ENCODE measurements around the gene BCR.
"Not testable (repeated sequence)": the region's sequence is repeated elsewhere in the genome, so short reads cannot be mapped to it uniquely, and the experiment has no call there.

The BCR gene

GRCh38 chr22:23291806-23292452 is 111.6 kb downstream of the BCR start:
- no peak for DNase-seq (ENCODE audit: low read depth)

DNA sequence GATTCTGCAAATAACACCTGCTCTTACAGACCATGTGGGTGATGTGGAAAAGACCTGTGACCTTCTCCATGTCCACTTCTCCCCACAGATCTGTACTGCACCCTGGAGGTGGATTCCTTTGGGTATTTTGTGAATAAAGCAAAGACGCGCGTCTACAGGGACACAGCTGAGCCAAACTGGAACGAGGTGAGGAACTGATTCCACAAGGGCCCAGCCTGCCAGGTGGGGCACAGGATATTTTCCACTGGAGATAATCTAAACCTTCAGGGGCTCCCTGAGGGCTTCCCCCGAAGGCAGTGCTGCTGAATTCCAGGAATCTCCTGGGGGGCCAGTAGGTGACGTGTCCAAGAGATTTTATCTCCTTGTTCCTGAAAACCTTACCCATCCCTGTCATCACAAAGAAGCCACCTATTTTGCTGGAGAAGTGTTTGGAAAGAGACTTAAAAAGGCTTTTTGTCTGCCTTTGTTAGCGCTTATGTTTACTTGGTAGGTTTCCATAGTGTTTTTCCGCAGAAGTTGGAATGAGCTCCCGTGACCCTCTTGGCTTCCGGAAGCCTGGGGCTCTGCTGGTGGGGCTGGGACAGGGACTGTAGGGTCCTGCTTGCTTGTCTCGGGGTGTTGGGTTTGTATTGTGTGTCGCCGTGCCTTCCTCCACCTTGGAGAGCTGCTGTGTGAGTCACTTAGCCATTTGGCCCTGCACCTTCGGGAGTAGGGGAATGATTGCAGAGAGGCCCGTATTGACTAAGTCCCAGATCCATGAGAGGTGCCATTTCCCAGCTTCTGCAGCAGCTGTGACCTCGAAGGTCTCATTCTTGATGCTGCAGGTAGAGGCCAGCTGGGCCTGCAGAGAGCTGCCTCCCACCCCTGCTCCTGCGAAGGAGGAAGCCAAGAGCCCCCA is 112.4 kb downstream of the BCR start:
- no peak for DNase-seq (ENCODE audit: low read depth)

DNA sequence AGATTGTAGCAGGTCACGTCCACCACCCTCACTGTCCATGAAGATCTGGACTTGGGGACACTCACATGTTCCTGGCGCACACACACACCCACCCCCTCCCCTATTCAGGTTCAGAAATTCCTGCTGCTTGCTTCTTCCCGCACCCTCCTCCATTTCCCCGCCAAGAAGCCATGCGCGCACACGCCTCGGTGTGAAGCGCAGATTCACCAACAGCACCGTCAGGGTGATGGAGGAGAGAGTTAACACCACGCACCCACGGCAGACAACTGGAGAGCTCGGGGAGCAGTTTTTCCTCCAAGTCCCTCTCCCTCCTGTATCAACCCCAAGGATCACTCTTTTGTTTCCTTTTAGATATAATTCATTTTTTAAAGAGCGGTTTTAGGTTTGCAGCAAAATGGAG is 113.4 kb downstream of the BCR start:
- no peak for DNase-seq (ENCODE audit: low read depth)

- no peak for DNase-seq (ENCODE audit: low read depth)
Observed at GRCh38 chr22:23294221-23294620, 113.9 kb downstream of the BCR start.

GRCh38 chr22:23300476-23300875 is 120.2 kb downstream of the BCR start:
- no peak for DNase-seq (ENCODE audit: low read depth)

DNA sequence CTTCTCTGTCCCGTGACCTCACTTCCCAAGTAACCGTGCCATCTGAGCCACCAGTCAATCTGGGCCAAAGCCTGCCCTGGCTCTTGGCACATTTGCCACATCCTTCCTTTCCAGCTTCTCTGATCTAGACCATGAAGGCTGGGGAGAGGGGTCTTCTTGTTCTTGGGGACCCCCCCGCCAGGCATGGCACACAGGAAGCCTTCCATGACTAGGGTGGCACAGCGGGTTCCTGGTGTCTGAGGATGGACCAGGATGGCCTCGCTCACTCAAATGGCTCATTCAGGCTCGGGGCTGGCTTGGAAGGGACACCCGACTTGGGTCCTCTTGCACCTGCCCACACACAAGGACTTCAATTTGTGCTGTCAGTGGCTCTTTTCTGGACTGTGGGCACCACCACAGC is 121.3 kb downstream of the BCR start:
- no peak for DNase-seq (ENCODE audit: low read depth)

- DNase-seq (ENCODE audit: low read depth) = no peak
Observed at GRCh38 chr22:23302171-23303002, 122.1 kb downstream of the BCR start.

DNA sequence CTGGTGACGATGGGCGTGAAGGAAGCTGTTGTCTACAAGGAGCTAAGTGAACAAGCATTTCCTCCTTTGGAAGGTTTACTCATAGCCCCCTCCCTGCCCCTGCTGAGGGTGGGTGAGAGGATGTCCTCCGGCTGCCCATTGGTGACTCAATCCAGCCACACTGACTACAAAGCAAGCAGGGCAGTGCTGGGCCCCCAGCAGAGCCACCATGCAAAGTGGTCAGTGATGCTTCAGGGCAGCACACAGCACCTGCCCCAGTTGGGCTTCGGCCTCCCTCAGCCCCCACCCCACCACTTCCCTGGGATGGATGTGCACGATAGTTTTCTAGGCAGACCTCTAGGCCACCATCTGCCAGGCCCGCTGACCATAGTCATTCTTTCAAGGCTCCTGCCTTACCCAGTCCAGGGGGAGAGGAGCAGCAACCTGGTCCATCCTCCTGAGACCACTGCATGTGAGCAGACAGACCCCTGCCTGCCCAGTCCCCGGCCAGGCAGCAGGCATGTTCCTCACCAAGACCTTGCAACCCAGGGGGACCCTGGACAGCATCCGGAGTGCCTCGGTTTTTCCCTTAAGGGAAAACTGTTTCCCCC is 125.1 kb downstream of the BCR start:
- no peak for DNase-seq (ENCODE audit: low read depth)

DNA sequence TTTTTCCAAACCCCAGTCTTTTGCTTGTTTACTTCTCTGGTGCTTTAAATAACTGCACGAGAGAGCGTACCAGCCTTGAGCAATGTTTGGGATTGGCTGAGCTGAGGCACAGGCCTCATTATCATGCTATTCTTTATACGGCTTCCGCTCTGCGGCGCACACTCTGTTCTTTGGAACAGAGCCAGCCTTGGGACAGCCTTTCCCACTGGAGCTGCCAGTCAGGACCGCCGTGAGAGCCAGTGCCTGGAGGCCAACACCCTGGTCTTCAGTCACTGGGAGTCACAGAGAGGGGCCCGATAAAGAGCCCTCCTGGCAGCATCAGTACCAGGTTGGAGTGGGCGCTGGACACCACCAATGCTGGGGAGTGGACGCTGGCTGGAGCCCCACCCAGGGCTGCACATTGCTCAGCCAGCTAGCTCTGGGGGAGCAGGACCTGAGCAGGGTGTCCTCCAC is 125.6 kb downstream of the BCR start:
- no peak for DNase-seq (ENCODE audit: low read depth)

DNA sequence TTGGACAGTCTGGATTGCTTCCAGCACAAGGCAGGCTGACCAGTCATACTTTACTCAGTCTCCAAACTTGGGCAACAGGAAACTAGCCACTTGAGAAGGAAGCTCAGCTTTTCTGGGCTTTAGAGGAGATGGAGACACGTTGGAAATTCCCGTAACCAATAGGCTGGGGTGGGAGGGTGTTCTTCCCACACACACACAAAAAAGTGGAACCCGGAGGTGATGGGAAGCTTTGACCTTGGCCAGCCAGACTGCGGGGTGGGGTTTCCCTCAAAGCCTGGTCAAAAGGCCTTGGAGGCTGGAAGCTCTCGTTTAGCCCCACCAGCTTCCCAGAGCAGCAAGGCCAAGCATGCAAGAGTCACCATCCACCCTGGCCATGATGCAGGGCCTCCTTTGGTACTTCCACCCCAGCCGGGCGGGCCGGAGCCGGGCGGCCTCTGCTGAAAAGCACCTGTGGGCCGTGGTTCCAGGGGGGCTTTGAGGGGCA is 126.2 kb downstream of the BCR start:
- no peak for DNase-seq (ENCODE audit: low read depth)

GRCh38 chr22:23306926-23307325 is 126.6 kb downstream of the BCR start:
- no peak for DNase-seq (ENCODE audit: low read depth)

- DNase-seq (ENCODE audit: low read depth) = not testable (repeated sequence)
Observed at GRCh38 chr22:23307511-23307910, 127.2 kb downstream of the BCR start.

- DNase-seq (ENCODE audit: low read depth) = not testable (repeated sequence)
Observed at GRCh38 chr22:23309261-23309660, 129.0 kb downstream of the BCR start.

GRCh38 chr22:23310443-23311097 is 130.3 kb downstream of the BCR start:
- DNase-seq (ENCODE audit: low read depth) = not testable (repeated sequence)

GRCh38 chr22:23311635-23312420 is 131.5 kb downstream of the BCR start:
- DNase-seq (ENCODE audit: low read depth) = not testable (repeated sequence)

DNA sequence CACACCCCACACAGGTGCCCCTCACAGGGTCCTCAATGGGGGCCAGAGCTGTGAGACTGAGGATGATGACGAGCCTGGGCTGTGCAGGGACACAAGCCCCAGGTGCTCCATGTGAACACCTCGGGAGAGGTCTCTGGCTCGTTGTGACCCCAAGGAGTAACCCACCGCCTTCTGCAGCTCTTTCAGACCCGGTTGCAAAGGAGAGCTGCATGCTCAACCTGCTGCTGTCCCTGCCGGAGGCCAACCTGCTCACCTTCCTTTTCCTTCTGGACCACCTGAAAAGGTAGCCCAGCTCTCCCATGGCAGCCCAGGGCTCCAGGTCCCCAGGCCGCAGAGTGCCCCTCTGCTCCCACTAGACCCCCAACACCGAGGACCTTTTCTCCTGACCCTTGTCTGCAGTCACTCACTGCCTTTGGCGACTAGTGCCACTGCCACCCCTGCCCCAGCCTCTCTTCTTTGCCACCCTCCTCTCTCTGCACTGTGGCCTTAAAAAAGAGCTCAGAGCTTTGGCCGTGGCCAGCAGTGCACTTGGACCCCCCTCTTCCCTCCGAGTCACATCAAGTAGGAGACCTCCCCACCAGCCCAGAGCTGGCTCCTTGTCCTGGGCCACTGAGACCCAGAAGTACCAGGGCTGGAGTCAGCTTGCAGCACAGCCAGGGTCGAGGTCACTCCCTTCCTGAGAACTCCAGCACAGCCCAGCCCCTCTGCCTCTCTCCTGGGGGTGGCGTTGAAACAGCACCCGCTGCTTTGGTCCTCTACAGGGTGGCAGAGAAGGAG is 133.7 kb downstream of the BCR start:
- no peak for DNase-seq (ENCODE audit: low read depth)

DNA sequence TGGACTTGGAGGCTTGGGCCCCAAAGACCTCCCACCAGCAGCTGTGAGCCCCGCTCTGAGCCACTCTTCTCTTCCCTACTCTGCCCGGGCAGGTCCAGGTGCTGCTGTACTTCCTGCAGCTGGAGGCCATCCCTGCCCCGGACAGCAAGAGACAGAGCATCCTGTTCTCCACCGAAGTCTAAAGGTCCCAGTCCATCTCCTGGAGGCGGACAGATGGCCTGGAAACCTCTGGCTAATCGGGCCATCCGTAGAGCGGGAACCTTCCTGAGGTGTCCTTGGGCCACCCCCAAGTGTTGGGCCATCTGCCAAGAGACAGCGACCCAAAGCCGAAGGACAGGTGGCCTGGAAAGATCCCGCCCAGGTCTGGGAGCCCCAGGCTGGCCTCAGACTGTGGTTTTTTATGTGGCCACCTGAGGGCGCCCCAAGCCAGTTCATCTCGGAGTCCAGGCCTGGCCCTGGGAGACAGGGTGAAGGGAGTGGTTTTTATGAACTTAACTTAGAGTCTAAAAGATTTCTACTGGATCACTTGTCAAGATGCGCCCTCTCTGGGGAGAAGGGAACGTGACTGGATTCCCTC is 135.1 kb downstream of the BCR start:
- DNase-seq (ENCODE audit: low read depth) = no peak

- DNase-seq (ENCODE audit: low read depth) = not testable (repeated sequence)
Observed at GRCh38 chr22:23316596-23316995, 136.3 kb downstream of the BCR start.

DNA sequence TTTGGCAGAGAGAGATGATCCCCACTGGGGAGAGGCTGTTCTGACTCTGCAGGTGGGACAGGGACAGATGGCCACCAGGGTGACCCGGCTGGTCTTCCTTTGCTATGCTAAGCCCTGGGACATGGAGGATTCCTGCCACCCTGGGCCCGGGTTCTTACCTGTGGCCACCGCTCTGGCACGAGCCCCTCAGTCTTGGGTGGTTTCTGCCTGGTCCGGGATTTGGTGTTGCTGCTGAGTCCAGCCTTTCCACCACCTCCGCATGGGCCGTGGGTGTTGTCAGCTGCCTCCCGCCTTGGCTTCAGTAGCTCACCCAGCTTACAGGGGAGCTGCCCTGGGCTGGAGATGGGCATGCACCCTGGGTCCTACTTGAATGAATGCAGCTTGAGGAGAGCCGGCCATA is 138.0 kb downstream of the BCR start:
- DNase-seq (ENCODE audit: low read depth) = not testable (repeated sequence)
